ENCODE results near the gene GET3.

Gene GET3

GRCh38 chr19:12779162-12779993 lies 42.1 kb downstream of the GET3 start:
- DNase-seq (ENCODE audit: low spot score), result no peak

GRCh38 chr19:12782174-12782423 lies 44.8 kb downstream of the GET3 start:
- no peak for DNase-seq (ENCODE audit: low spot score)

DNA sequence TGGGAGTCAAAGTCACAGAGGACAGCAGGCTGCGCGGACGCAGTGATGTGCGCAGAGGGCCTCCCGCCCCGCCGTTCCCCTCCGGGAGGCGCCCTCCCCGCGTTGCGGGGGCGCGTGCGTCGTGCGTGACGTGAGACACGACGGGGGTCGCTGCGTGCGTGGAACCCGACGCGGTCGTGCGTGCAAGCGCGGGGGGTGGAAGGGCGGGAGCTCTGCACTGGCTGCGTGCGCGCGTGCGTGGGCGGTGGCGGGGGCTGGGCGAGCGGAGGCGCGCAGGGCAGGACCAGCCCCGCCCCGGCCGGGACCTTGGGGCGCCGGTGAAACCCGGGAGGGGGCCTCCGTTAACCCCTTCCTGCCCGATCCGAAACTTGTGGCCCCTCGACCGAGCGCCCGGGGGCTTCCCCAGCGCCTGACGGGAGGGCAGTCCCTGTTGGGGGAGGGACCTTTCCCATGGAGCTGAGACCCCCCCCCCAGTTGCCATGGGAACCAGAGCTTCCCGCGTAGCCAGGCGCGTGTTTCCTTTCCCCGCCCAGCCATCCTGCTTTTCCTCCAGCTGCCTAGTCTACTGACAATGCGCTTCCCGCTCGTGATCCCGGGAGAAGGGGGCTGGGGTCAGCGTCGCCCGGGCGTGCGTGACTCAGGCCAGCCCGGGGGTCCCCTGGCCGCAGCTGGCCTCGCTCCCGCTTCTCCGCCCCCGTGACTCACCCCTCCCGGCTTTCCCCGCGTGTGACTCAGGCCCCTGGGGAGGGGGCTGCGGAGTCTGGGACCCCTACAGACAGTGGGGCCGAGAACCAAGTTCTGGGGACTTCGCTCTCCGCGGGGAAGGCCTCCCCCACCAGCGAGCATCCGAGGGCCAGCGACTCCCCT lies 45.4 kb downstream of the GET3 start:
- peak; percentile 92 for DNase-seq (ENCODE audit: low spot score)

- peak; percentile 38 for DNase-seq (ENCODE audit: low spot score)
Observed at GRCh38 chr19:12783291-12783848, 46.1 kb downstream of the GET3 start.

GRCh38 chr19:12783849-12784393 lies 46.6 kb downstream of the GET3 start:
- no peak for DNase-seq (ENCODE audit: low spot score)

GRCh38 chr19:12784394-12784870 lies 47.1 kb downstream of the GET3 start:
- DNase-seq (ENCODE audit: low spot score), result peak; percentile 35

DNA sequence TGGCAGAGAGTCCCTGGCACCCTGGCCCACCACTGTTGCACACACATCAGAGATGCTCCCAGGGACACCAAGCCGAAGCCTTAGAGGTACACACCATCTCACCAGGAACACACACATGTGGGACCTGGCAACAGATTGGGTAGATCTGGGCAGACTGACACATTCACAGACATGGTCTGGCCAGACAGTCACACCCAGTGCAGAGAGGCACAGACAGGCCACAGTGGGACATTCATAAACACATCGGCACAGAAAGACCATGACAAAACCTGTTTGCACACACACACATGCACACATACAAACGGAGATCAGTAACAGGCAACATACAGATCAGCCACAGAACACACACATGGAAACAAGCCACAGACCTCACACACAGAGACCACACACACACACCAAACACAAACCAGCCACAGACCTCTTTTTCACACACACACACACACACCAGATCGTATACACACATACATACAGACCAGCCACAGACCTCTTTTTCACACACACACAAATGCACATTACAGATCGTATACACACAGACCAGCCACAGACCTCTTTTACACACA lies 47.7 kb downstream of the GET3 start:
- peak; percentile 64 for DNase-seq (ENCODE audit: low spot score)

GRCh38 chr19:12785431-12786031 lies 48.2 kb downstream of the GET3 start:
- DNase-seq (ENCODE audit: low spot score), result no peak

- no peak for DNase-seq (ENCODE audit: low spot score)
Observed at GRCh38 chr19:12786141-12786870, 49.0 kb downstream of the GET3 start.

- DNase-seq (ENCODE audit: low spot score), result no peak
Observed at GRCh38 chr19:12786952-12787351, 49.7 kb downstream of the GET3 start.

DNA sequence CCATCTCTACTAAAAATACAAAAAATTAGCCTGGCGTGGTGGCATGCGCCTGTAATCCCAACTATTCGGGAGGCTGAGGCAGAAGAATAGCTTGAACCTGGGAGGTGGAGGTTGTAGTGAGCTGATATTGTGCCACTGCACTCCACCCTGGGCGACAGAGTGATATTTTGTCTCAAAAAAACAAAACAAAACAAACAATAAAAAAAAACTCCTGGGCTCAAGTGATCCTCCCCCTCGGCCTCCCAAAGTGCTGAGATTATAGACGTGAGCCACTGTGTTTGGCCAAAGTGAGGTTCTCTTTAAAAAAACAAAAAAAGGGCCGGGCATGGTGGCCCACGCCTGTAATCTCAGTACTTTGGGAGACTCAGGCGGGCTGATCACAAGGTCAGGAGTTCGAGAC lies 50.2 kb downstream of the GET3 start:
- DNase-seq (ENCODE audit: low spot score), result no peak

GRCh38 chr19:12788042-12788681 lies 50.9 kb downstream of the GET3 start:
- DNase-seq (ENCODE audit: low spot score), result no peak

DNA sequence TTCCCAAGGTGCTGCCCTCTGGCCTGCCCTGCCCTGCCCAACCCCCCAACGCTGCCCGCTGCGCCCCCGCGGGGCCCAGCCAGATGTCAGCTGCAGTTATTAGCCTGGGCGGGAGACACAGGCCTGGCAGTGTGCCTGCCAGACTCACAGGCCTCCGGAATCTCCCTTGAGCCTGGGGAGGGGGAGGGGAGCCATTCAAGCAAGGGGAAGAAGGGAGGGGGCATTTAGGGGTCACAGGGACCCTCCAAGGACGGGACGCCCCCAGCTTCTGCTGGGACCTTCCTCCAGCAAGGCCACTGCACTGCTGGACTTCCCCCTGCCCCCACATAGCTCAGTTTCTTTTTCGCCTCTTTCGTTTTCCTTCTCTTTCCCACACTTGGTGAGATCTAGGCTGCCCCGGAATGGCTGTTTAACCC lies 51.4 kb downstream of the GET3 start:
- DNase-seq (ENCODE audit: low spot score), result peak; percentile 60

DNA sequence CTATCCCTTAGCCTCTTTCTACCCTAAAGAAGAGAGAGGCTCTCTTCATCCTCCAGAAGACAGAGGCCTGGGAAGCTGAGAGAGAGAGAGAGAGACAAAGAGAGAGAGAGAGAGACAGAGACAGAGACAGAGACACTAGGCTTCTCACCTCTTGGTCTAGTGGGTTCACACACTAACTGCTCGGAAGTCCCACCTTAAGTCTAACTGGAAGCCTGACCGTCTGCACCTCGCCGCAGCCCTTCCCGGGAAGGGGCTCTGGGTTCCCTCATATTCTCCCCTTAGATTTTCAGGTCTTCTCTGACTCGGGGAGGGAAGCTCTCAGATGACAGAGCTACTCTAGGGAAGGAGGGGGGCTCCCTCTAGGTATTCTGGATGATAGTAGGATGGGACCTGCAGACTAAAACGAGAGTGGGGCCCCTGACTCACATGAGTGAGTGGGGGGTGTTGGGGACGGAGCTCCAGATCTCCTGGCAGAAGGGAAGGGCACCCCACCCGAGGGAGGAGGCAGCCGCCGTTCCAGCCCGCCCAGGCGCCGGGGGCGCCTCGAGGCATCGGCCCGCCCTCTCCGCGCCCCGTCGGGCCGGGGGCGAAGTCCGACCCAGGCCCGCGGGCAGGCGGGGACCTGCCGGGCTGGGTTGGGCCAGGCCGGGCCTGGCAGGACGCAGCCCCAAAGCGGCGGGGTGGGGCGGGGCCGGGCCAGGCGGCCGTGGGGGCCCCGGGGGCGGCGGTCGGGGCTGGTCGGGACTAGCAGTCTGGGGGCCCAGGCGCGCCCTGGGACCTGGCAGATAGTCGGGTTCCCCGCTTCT lies 52.0 kb downstream of the GET3 start:
- DNase-seq (ENCODE audit: low spot score), result peak; percentile 37

DNA sequence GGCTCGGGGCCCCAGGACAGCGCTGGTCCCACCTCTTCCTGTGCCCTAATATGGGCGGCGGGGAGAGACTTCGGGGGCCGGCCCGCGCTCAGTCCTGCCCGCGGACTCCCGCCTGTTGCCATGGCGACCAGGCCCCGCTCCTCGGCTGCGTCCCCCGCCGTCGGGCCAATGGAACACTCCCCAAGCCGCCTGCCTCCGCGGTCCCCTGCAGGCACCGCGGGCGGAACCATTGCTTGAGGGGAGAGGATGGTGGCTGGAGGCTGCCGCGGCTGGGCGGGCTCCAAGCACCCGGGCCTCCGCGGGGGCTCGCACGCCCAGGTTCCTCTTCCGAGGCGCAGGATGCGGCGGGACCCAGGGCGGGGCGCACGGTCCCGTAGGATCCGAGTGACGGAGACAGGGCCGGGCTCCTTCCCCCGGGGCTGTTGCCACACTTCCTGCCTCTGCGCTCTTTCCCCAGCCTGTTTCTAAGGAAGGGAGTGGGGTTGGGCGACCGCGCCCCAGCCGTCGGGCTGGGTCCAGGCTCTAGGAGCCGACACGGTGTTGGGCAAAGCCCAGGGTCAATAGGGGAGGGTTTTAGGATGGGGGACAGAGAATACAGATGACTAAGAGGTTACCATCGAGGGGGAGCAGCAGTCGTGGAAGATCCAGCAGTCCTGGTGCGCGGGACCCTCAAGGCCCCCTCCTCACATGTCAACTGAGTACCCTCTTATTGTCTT lies 52.8 kb downstream of the GET3 start:
- peak; percentile 97 for DNase-seq (ENCODE audit: low spot score)

DNA sequence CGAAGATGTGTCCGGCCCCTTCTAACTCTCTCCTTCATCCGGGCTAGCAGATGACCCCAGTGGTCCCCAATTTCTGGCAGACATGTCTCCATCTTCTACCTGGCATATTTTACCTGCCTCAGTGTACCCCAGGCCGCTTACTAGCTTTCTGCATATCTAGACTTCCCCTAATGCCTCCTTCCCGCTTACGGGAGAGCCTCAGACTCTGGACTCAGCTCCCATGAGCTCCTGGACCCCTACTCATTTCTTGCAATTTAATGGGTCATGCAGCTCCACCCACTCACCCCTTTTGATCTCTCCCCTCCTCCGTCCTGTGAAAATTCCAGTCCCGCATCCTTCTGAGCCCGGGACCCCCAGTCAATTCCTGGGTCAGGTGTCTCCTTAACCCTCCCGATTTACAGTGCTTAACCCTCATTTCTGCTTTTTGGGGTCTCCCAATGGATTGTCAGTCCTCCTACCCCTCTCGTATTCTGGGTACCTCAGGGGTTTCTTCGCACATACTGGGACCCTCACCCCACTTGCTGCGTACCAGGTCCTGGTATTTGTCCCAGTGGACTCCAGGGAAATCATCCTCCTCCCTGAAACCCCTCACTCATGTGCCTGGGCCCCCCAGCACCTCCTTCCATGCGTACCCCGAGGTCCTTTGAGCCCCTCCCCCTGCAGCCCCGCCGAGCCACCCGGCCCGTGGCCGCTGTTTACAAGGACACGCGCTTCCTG lies 53.5 kb downstream of the GET3 start:
- no peak for DNase-seq (ENCODE audit: low spot score)

DNA sequence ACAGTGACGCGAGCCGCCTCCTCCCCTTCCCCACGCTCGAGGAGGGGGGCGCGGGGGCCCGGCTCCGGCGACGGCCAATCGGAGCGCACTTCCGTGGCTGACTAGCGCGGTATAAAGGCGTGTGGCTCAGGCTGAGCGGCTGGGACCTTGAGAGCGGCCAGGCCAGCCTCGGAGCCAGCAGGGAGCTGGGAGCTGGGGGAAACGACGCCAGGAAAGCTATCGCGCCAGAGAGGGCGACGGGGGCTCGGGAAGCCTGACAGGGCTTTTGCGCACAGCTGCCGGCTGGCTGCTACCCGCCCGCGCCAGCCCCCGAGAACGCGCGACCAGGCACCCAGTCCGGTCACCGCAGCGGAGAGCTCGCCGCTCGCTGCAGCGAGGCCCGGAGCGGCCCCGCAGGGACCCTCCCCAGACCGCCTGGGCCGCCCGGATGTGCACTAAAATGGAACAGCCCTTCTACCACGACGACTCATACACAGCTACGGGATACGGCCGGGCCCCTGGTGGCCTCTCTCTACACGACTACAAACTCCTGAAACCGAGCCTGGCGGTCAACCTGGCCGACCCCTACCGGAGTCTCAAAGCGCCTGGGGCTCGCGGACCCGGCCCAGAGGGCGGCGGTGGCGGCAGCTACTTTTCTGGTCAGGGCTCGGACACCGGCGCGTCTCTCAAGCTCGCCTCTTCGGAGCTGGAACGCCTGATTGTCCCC lies 54.2 kb downstream of the GET3 start, which contains the start of gene JUNB:
JUNB (plus strand) TSS at position 142 of the 706 bp plus-strand sequence; CDS start at position 428, 286 bp downstream.
- peak; percentile 97 for DNase-seq (ENCODE audit: low spot score)

Measured in CD4-positive, alpha-beta T cell treated with Interleukin-2 at 100 ng/mL for 4 hours (primary cell).